ENCODE measurements around the gene PRUNE2. TPM values are rescaled to one million over a fixed set of nuclear protein-coding genes. Genes with fewer than 3 reads are reported as not detected.

PRUNE2 gene
- total RNA-seq, 4 donors from 2014 or later, result 4.1 to 13.1 (median 5.4) TPM

DNA sequence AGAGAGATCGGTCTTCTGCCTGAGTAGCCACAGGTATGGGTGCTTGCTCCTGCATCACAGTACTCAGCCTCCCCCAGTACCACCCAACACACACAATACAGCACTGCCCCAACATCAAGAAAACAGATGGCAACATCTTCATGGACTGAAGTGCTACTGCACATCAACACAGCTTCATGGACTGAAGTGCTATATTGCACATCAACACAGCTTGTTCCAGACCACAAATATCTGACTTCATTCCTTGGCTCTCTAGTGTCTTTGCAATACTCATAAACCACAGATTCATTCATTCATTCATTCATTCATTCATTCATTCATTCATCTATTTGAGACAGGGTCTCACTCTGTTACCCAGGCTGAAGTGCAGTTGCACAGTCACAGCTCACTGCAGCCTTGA, 172.8 kb downstream of the PRUNE2 start:
- TF ChIP-seq POLR2A (IDR thresholded peaks at IDR 0.05), result no peak
- TF ChIP-seq, protein P1, sequence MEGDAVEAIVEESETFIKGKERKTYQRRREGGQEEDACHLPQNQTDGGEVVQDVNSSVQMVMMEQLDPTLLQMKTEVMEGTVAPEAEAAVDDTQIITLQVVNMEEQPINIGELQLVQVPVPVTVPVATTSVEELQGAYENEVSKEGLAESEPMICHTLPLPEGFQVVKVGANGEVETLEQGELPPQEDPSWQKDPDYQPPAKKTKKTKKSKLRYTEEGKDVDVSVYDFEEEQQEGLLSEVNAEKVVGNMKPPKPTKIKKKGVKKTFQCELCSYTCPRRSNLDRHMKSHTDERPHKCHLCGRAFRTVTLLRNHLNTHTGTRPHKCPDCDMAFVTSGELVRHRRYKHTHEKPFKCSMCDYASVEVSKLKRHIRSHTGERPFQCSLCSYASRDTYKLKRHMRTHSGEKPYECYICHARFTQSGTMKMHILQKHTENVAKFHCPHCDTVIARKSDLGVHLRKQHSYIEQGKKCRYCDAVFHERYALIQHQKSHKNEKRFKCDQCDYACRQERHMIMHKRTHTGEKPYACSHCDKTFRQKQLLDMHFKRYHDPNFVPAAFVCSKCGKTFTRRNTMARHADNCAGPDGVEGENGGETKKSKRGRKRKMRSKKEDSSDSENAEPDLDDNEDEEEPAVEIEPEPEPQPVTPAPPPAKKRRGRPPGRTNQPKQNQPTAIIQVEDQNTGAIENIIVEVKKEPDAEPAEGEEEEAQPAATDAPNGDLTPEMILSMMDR (IDR thresholded peaks at IDR 0.05), result no peak
- DNase-seq (ENCODE audit: low spot score in 2 of 2), result no peak
- intact Hi-C loops (cut with DNase I; ENCODE audit: low total_unique reads), result no loop called here
- H3K4me3 ChIP-seq (ENCODE audit: low read depth, poor library complexity, severe bottlenecking), result no peak overlapping the region
- WGBS, 2 donors, result 96% methylated on average over 1 of the region's 1 CpG

DNA sequence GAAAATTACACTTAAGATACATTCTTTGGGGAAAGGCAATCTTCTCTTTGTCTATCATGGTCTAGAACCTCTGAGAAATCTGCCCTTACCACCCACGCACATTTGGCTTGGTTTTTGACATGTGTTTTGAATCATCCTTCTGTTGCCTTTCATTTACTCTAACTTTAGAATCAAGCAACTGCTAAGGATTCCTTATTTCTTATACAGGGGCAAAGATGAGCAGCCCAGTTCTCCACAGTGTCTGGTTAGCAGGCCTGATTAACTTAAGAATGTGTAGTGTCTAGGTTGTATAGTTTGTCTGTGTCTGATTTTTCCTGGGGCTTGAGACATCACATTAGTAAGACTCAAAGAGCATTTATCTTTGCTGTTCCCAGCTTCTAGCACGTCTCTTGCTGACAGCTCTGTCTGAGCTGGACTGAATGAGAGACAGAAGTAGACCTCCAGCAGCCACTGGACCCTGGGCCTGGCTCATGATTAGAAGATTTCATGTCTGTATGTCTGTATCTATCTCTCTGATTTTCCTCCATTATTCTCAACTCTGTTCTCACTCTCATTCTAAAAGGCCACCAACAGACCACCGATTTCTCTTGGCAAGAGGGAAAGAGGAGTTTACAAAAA, 173.5 kb downstream of the PRUNE2 start:
- 36 to 53% methylated on average over 3 of the region's 3 CpGs for WGBS, 2 donors
- no peak for DNase-seq (ENCODE audit: low spot score in 2 of 2)
- no peak overlapping the region for H3K4me3 ChIP-seq (ENCODE audit: low read depth, poor library complexity, severe bottlenecking)
- TF ChIP-seq, protein P1 (IDR thresholded peaks at IDR 0.05), result no peak
- TF ChIP-seq POLR2A (IDR thresholded peaks at IDR 0.05), result no peak
- intact Hi-C loops (cut with DNase I; ENCODE audit: low total_unique reads), result no loop called here

DNA sequence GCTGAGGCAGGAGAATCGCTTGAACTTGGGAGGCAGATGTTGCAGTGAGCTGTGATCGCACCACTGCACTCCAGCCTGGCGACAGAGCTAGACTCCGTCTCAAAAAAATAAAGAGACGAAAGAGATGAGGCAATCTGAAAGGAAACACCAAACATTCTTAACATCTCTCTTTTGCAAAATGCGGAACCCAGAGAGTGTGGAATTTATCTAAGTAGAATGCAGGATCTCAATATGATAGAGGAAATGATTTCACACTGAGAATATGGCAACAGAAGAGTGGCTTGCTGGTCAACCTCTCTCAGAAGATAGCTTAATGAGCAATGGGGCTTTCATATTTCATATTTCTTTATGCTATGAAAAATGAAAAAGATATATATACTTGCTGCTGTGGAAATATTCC, 175.1 kb downstream of the PRUNE2 start:
- TF ChIP-seq, protein P1 (IDR thresholded peaks at IDR 0.05), result no peak
- TF ChIP-seq POLR2A (IDR thresholded peaks at IDR 0.05), result no peak
- intact Hi-C loops (cut with DNase I; ENCODE audit: low total_unique reads), result no loop called here
- H3K4me3 ChIP-seq (ENCODE audit: low read depth, poor library complexity, severe bottlenecking), result no peak overlapping the region
- no peak for DNase-seq (ENCODE audit: low spot score in 2 of 2)
- WGBS, 2 donors, result 88% methylated on average over 6 of the region's 6 CpGs

DNA sequence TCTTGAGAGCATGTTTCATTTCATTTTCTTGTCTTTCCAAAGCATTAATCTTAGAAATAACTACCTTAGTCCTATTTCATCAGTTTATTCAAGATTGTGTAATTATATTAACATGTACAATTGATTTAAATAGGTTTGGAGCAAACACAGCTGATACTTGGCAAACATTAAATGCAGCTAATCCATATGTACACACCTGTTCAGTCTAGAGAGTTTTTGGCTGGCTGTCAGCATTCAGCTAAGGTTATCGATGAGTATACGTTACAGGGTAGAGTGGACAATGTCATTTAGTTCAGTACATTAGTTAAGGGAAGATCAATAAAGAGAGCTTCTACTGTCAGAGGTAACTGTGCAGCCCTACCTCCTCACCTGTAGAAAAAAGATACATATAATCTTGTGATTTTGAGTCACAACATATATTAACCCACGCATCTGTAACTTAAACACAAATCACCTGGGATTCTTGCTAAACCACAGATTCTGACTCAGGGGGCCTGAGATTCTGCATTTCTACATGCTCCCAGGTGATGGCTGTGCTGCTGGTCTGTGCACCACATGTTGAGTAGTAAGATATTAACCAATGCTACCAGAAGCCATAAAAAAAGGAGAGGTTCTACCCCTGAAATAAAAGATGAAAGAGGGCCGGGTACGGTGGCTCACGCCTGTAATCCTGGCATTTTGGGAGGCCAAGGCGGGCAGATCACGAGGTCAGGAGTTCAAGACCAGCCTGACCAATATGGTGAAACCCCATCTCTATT, 175.8 kb downstream of the PRUNE2 start:
- intact Hi-C loops (cut with DNase I; ENCODE audit: low total_unique reads), result no loop called here
- H3K4me3 ChIP-seq (ENCODE audit: low read depth, poor library complexity, severe bottlenecking), result no peak overlapping the region
- DNase-seq (ENCODE audit: low spot score in 2 of 2), result no peak
- TF ChIP-seq POLR2A (IDR thresholded peaks at IDR 0.05), result no peak
- TF ChIP-seq, protein P1 (IDR thresholded peaks at IDR 0.05), result no peak
- WGBS, 2 donors, result 79 to 83% methylated on average over 8 of the region's 8 CpGs

DNA sequence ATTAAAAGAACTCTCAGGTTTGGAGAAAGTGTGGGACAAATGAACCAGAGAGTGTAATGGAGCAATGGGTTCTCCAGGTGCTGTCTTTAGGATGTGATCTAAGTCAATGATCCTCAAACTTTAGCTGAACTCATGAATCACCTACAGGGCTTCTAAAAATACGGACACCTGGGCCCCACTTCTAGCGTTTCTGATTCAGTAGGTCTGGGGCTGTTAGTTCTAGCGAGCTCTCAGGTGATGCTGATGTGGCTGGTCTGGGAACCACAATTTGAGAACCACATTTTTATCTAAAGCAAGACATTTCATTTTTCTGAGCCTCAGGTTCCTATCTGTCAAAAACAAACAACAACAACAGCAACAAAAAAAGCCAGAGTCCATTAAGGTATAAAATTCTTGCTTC, 176.8 kb downstream of the PRUNE2 start:
- H3K4me3 ChIP-seq (ENCODE audit: low read depth, poor library complexity, severe bottlenecking), result no peak overlapping the region
- no peak for DNase-seq (ENCODE audit: low spot score in 2 of 2)
- intact Hi-C loops (cut with DNase I; ENCODE audit: low total_unique reads), result no loop called here
- no peak for TF ChIP-seq POLR2A (IDR thresholded peaks at IDR 0.05)
- TF ChIP-seq, protein P1 (IDR thresholded peaks at IDR 0.05), result no peak
- WGBS, 2 donors, result 85 to 92% methylated on average over 3 of the region's 3 CpGs

Measured in lower leg skin (tissue), 4 donors.